C4-2B (cell line): ENCODE measurements around the gene KIAA0232.

Experiments used
- CTCF ChIP-seq: fragments of 450-650 bp; conservative IDR thresholded peaks from 2 replicates; pipeline ENCODE4 v1.5.1; 2017; ENCODE audit warnings: mild to moderate bottlenecking
- ZFX ChIP-seq: fragments of 450-650 bp; IDR thresholded peaks from 2 replicates; pipeline ENCODE4 v1.6.1; 2017

- TF ChIP-seq CTCF (no peak), ZFX (no peak)
Measured at GRCh38 chr4:6873291-6873690, 90.8 kb downstream of the KIAA0232 start.
